Measurements from ENCODE around the gene LCN1.

The LCN1 gene

GRCh38 chr9:135489188-135489906 lies 31.9 kb upstream of the LCN1 start:
- DNase-seq = no peak

- DNase-seq = no peak
Observed at GRCh38 chr9:135490166-135490870, 30.9 kb upstream of the LCN1 start.

- DNase-seq = no peak
Observed at GRCh38 chr9:135490980-135491464, 30.2 kb upstream of the LCN1 start.

- no peak for DNase-seq
Observed at GRCh38 chr9:135491764-135492163, 29.5 kb upstream of the LCN1 start.

GRCh38 chr9:135492886-135493669 lies 28.2 kb upstream of the LCN1 start:
- DNase-seq = no peak

GRCh38 chr9:135494791-135495559 lies 26.3 kb upstream of the LCN1 start:
- no peak for DNase-seq

- no peak for DNase-seq
Observed at GRCh38 chr9:135498381-135499126, 22.7 kb upstream of the LCN1 start.

GRCh38 chr9:135499326-135500070 lies 21.7 kb upstream of the LCN1 start:
- peak; percentile 87 for DNase-seq

- DNase-seq = no peak
Observed at GRCh38 chr9:135500071-135500524, 21.1 kb upstream of the LCN1 start.

- DNase-seq = peak; percentile 85
Observed at GRCh38 chr9:135500525-135501260, 20.5 kb upstream of the LCN1 start, which contains the start of gene MRPS2. MRPS2 (plus strand) TSS chr9:135500682; CDS start chr9:135500711, 29 bp downstream.

GRCh38 chr9:135501261-135502167 lies 19.7 kb upstream of the LCN1 start:
- DNase-seq = peak; percentile 22

GRCh38 chr9:135502168-135502872 lies 18.9 kb upstream of the LCN1 start:
- DNase-seq = no peak

- no peak for DNase-seq
Observed at GRCh38 chr9:135502873-135503321, 18.3 kb upstream of the LCN1 start.

- DNase-seq = no peak
Observed at GRCh38 chr9:135503371-135504261, 17.6 kb upstream of the LCN1 start.

GRCh38 chr9:135504262-135505243 lies 16.7 kb upstream of the LCN1 start:
- peak; percentile 31 for DNase-seq
